Measurements from ENCODE around the gene B3GNT7. TPM values are rescaled to one million over a fixed set of nuclear protein-coding genes. Genes with fewer than 3 reads are reported as not detected.

Gene B3GNT7
- total RNA-seq, 1 donor from 2014 or later, result 0.64 TPM

- Histone ChIP-seq H3K4me3 (no peak overlapping the region), H3K9me3 (no peaks in the 10 kb centered on the region), H3K27ac (no peak overlapping the region), H3K36me3 (peaks cover 0 to 2% of the 10 kb centered on the region in 2 donors), H3K4me1 (no peaks in the 10 kb centered on the region), H3K27me3 (no peaks in the 10 kb centered on the region)
- intact Hi-C loops (cut with DNase I), result no loop called here
- no peak for TF ChIP-seq CTCF (IDR thresholded peaks at IDR 0.05)
- DNase-seq (ENCODE audit: low spot score in 2 of 2), result no peak
Measured at GRCh38 chr2:231369580-231370428, 25.7 kb upstream of the B3GNT7 start.

GRCh38 chr2:231370429-231370748, 25.1 kb upstream of the B3GNT7 start:
- no peaks in the 10 kb centered on the region for H3K9me3 ChIP-seq
- no peak for TF ChIP-seq CTCF (IDR thresholded peaks at IDR 0.05)
- H3K4me1 ChIP-seq, result no peaks in the 10 kb centered on the region
- no peak overlapping the region for H3K27ac ChIP-seq
- no peak overlapping the region for H3K4me3 ChIP-seq
- H3K27me3 ChIP-seq, result no peaks in the 10 kb centered on the region
- intact Hi-C loops (cut with DNase I), result no loop called here
- no peak for DNase-seq (ENCODE audit: low spot score in 2 of 2)
- H3K36me3 ChIP-seq, result peaks cover 0 to 2% of the 10 kb centered on the region in 2 donors

- intact Hi-C loops (cut with DNase I), result no loop called here
- no peaks in the 10 kb centered on the region for H3K4me1 ChIP-seq
Measured at GRCh38 chr2:231370749-231371429, 24.6 kb upstream of the B3GNT7 start.

GRCh38 chr2:231371430-231372054, 24.0 kb upstream of the B3GNT7 start:
- intact Hi-C loops (cut with DNase I), result no loop called here
- H3K4me3 ChIP-seq, result no peak overlapping the region
- H3K36me3 ChIP-seq, result peaks cover 0 to 2% of the 10 kb centered on the region in 2 donors
- DNase-seq (ENCODE audit: low spot score in 2 of 2), result no peak
- H3K27ac ChIP-seq, result no peak overlapping the region
- H3K27me3 ChIP-seq, result no peaks in the 10 kb centered on the region
- no peaks in the 10 kb centered on the region for H3K4me1 ChIP-seq
- no peaks in the 10 kb centered on the region for H3K9me3 ChIP-seq
- TF ChIP-seq CTCF (IDR thresholded peaks at IDR 0.05), result no peak

More at GRCh38 chr2:231370749-231371429, 24.6 kb upstream of the B3GNT7 start:
- Histone ChIP-seq H3K36me3 (peaks cover 0 to 2% of the 10 kb centered on the region in 2 donors), H3K27me3 (no peaks in the 10 kb centered on the region), H3K4me3 (no peak overlapping the region), H3K27ac (no peak overlapping the region), H3K9me3 (no peaks in the 10 kb centered on the region)
- no peak for DNase-seq (ENCODE audit: low spot score in 2 of 2)
- TF ChIP-seq CTCF (IDR thresholded peaks at IDR 0.05), result no peak

- no peaks in the 10 kb centered on the region for H3K9me3 ChIP-seq
- no peak for DNase-seq (ENCODE audit: low spot score in 2 of 2)
- no peak overlapping the region for H3K27ac ChIP-seq
- TF ChIP-seq CTCF (IDR thresholded peaks at IDR 0.05), result no peak
- H3K4me1 ChIP-seq, result no peaks in the 10 kb centered on the region
- no peaks in the 10 kb centered on the region for H3K27me3 ChIP-seq
- no peak overlapping the region for H3K4me3 ChIP-seq
- intact Hi-C loops (cut with DNase I), result no loop called here
- H3K36me3 ChIP-seq, result peaks cover 0 to 2% of the 10 kb centered on the region in 2 donors
Measured at GRCh38 chr2:231372326-231372725, 23.2 kb upstream of the B3GNT7 start.

Data from ascending aorta (tissue), 2 donors.